OCI-LY7 (cell line): ENCODE data around the gene ZNRF2. TPM values are rescaled to one million over a fixed set of nuclear protein-coding genes. Genes with fewer than 3 reads are reported as not detected.

Experiments
- BruUV-seq: library from RNA; stranded (reverse); fragments of 400-500 nt; replicated peaks from 2 replicates; lab custom pipeline; 2021; lab: Mats Ljungman, UMichigan
- CTCF ChIA-PET: fragments of 300-600 bp; sonication (Branson Sonifier 250); formaldehyde crosslinking; loops from one replicate; lab custom pipeline; 2022; ENCODE audit warnings: antibody characterized with exemption; ENCODE audit not compliant: unreplicated experiment; lab: Charles Lee
- POLR2A ChIA-PET: fragments of 300-600 bp; sonication (Branson Sonifier 250); formaldehyde crosslinking; loops from one replicate; lab custom pipeline; 2022; ENCODE audit warnings: antibody characterized with exemption; lab: Charles Lee
- DNase-seq: peaks from one replicate; pipeline ENCODE4 v3.0.0-alpha.2; 2015; ENCODE audit warnings: low spot score
- H2AFZ ChIP-seq: fragments of 200-600 bp; sonication (generic), shearing (Covaris generic); 2 replicates; pipeline ENCODE4 v1.6.1; 2014; ENCODE audit warnings: mild to moderate bottlenecking, antibody characterized with exemption, low read length, moderate library complexity
- H3K27ac ChIP-seq: fragments of 200-600 bp; sonication (generic); 2 replicates; pipeline ENCODE4 v1.5.1; 2014; ENCODE audit warnings: mixed run types, low read depth, mild to moderate bottlenecking, moderate library complexity, low read length, inconsistent platforms; ENCODE audit not compliant: poor library complexity, severe bottlenecking
- H3K36me3 ChIP-seq: fragments of 200-600 bp; sonication (generic); 2 replicates; pipeline ENCODE4 v1.6.1; 2014; ENCODE audit warnings: mild to moderate bottlenecking, antibody characterized with exemption, low read length, moderate library complexity, mixed read lengths; ENCODE audit not compliant: insufficient read depth
- H3K4me1 ChIP-seq: fragments of 200-600 bp; sonication (generic); 2 replicates; pipeline ENCODE4 v1.5.1; 2014; ENCODE audit warnings: mild to moderate bottlenecking, low read length; ENCODE audit not compliant: insufficient read depth, poor library complexity, severe bottlenecking
- H3K4me2 ChIP-seq: fragments of 200-600 bp; sonication (generic); 2 replicates; pipeline ENCODE4 v1.6.1; 2014; ENCODE audit warnings: mild to moderate bottlenecking, low read length
- H3K4me3 ChIP-seq: fragments of 200-600 bp; sonication (generic); 2 replicates; pipeline ENCODE4 v1.5.1; 2014; ENCODE audit warnings: mild to moderate bottlenecking, low read depth, low read length; ENCODE audit not compliant: poor library complexity, severe bottlenecking
- H3K79me2 ChIP-seq: fragments of 200-600 bp; sonication (generic); 2 replicates; pipeline ENCODE4 v1.6.1; 2016; ENCODE audit warnings: low read depth, mild to moderate bottlenecking, low read length, moderate library complexity, mixed read lengths; ENCODE audit not compliant: insufficient read depth
- H3K9me2 ChIP-seq: fragments of 200-600 bp; sonication (generic); 2 replicates; pipeline ENCODE4 v1.6.1; 2016; ENCODE audit warnings: mild to moderate bottlenecking, low read length, mixed read lengths; ENCODE audit not compliant: insufficient read depth
- H3K9me3 ChIP-seq: fragments of 200-600 bp; sonication (generic); 2 replicates; pipeline ENCODE4 v1.6.1; 2014; ENCODE audit warnings: mild to moderate bottlenecking, mixed run types, low read length, mixed read lengths
- H4K20me1 ChIP-seq: fragments of 200-600 bp; sonication (generic); 2 replicates; pipeline ENCODE4 v1.6.1; 2014; ENCODE audit warnings: mild to moderate bottlenecking, antibody characterized with exemption, low read length, moderate library complexity, mixed read lengths; ENCODE audit not compliant: insufficient read depth
- EZH2phosphoT487 ChIP-seq: fragments of 200-600 bp; sonication (generic); IDR thresholded peaks from 2 replicates; pipeline ENCODE4 v1.6.1; 2018; ENCODE audit warnings: low read depth, borderline replicate concordance, mild to moderate bottlenecking, mixed run types, antibody characterized with exemption, low read length, moderate library complexity, mixed read lengths
- intact Hi-C: fragments of 100-400 bp; cut with micrococcal nuclease; formaldehyde crosslinking; loops from one replicate; pipeline ENCODE4 v1.10.0; 2022; ENCODE audit not compliant: unreplicated experiment
- total RNA-seq, 2 experiments: library from RNA; depleted of rRNA in 1 of 2; stranded (reverse); fragments of >200 nt in 1 of 2; shearing (Covaris generic) in 1 of 2; gene quantifications; 2 replicates each; pipeline ENCODE4 v1.2.3, GENCODE V29; 2014 to 2022
- TF ChIP-seq, protein P1 (sequence below): fragments of 200-600 bp; sonication (generic); conservative IDR thresholded peaks from 2 replicates; pipeline ENCODE4 v1.5.1; 2014; ENCODE audit warnings: mild to moderate bottlenecking, antibody characterized with exemption, low read length, moderate library complexity, mixed read lengths

The ZNRF2 gene
- total RNA-seq, 2 experiments from 2014 or later: 21.2 to 24.7 TPM

DNA sequence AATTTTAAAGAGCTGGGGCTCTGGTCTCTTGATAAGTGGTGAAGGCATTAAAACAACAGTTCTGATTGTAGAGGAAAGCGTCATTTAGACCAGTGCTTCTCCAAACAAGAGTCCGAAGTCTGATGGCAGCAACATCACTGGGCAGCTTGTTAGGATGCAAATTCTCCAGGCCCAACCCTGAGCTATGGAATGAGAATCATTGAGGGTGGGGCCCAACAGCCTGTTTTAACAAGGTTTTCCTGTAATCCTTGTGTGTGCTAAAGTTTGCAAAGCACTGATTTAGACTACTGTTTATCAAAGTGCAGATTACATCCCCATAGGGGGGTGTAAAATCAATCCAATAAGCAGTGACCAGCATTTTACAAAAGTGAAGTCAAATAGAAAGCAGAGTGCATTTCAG, 2.6 kb upstream of the ZNRF2 start:
- intact Hi-C loops: no loop called here
- no peaks in the 10 kb centered on the region for H3K36me3 ChIP-seq
- CTCF ChIA-PET: no interaction called here
- H4K20me1 ChIP-seq: peaks cover 4% of the 10 kb centered on the region; the same call in 1 of the 2 replicates
- peaks cover 64% of the 10 kb centered on the region for H3K4me1 ChIP-seq
- peaks cover 11% of the 10 kb centered on the region for H3K79me2 ChIP-seq
- peak overlapping the region; percentile 66; the same call in 1 of the 2 replicates for H2AFZ ChIP-seq
- POLR2A ChIA-PET: interaction anchor here (1.4 to 1.7 kb wide), 2 partner anchors 10 to 72 kb away, joined by 5 read pairs; no protein-coding TSS in a partner anchor
- BruUV-seq: no TSS peak
- no peaks in the 10 kb centered on the region; the same call in 1 of the 2 replicates for H3K9me3 ChIP-seq
- no peak for DNase-seq
- no peak overlapping the region for H3K27ac ChIP-seq
- TF ChIP-seq, protein P1, sequence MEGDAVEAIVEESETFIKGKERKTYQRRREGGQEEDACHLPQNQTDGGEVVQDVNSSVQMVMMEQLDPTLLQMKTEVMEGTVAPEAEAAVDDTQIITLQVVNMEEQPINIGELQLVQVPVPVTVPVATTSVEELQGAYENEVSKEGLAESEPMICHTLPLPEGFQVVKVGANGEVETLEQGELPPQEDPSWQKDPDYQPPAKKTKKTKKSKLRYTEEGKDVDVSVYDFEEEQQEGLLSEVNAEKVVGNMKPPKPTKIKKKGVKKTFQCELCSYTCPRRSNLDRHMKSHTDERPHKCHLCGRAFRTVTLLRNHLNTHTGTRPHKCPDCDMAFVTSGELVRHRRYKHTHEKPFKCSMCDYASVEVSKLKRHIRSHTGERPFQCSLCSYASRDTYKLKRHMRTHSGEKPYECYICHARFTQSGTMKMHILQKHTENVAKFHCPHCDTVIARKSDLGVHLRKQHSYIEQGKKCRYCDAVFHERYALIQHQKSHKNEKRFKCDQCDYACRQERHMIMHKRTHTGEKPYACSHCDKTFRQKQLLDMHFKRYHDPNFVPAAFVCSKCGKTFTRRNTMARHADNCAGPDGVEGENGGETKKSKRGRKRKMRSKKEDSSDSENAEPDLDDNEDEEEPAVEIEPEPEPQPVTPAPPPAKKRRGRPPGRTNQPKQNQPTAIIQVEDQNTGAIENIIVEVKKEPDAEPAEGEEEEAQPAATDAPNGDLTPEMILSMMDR: no peak
- no peak for TF ChIP-seq EZH2phosphoT487
- no peak overlapping the region for H3K4me3 ChIP-seq
- no peaks in the 10 kb centered on the region for H3K9me2 ChIP-seq
- peak overlapping the region; percentile 68; the same call in 1 of the 2 replicates for H3K4me2 ChIP-seq

GRCh38 chr7:30282735-30283134, 1.7 kb upstream of the ZNRF2 start:
- Histone ChIP-seq H3K79me2 (peaks cover 20% of the 10 kb centered on the region), H3K4me3 (no peak overlapping the region), H3K9me3 (no peaks in the 10 kb centered on the region), H3K27ac (peak overlapping the region; percentile 85), H2AFZ (no peak overlapping the region; the same call in 1 of the 2 replicates), H3K4me1 (peaks cover 58% of the 10 kb centered on the region), H4K20me1 (peaks cover 8% of the 10 kb centered on the region; the same call in 1 of the 2 replicates), H3K36me3 (no peaks in the 10 kb centered on the region), H3K4me2 (no peak overlapping the region; the same call in 1 of the 2 replicates), H3K9me2 (no peaks in the 10 kb centered on the region)
- no peak for TF ChIP-seq EZH2phosphoT487
- TF ChIP-seq, protein P1: no peak
- intact Hi-C loops: no loop called here
- BruUV-seq: no TSS peak
- DNase-seq: no peak
- ChIA-PET POLR2A (interaction anchor here (0.5 to 1.9 kb wide), 3 partner anchors 12 to 71 kb away, joined by 4 to 5 read pairs (median 5); no protein-coding TSS in a partner anchor), CTCF (no interaction called here)

DNA sequence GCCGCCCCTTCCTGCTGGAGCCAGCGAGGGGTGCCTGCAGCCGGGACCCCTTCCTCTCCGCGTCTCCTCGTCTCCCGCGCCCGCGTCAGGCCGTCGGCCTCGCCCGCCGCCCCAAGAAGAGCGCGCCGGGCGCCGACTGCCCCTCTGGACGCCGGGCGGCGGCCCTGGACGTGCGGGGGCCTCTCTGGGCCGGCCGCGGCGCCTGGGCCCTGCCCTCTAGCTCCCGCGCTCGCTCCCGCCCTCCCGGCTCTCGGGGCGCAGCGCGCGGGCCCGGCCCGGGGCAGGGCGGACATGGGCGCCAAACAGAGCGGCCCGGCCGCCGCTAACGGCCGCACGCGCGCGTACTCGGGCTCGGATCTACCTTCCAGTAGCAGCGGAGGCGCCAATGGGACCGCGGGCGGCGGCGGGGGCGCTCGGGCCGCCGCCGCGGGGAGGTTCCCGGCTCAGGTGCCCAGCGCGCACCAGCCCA, 704 bp downstream of the ZNRF2 start:
- ChIA-PET CTCF (no interaction called here), POLR2A (interaction anchor here (1.7 kb wide), 1 partner anchor 46 kb away, joined by 4 read pairs; no protein-coding TSS in a partner anchor)
- Histone ChIP-seq H3K9me2 (no peaks in the 10 kb centered on the region), H3K36me3 (no peaks in the 10 kb centered on the region), H3K4me3 (peak overlapping the region; percentile 81), H3K27ac (peak overlapping the region; percentile 85), H3K4me2 (peak overlapping the region; percentile 56; the same call in 1 of the 2 replicates), H3K4me1 (peaks cover 56% of the 10 kb centered on the region), H2AFZ (peak overlapping the region; percentile 27; the same call in 1 of the 2 replicates), H3K9me3 (no peaks in the 10 kb centered on the region), H3K79me2 (peaks cover 43% of the 10 kb centered on the region), H4K20me1 (peaks cover 12% of the 10 kb centered on the region)
- no TSS peak for BruUV-seq
- DNase-seq: peak; percentile 71
- TF ChIP-seq, protein P1: 0 out of 2 replicates have a peak, but pooled peaks have one; percentile 1
- TF ChIP-seq EZH2phosphoT487: no peak
- intact Hi-C loops: no loop called here
